HL-60/S4 (cell line): ENCODE results near the gene AUTS2.

Source experiments
- in situ Hi-C: fragments of 300-500 bp; cut with MboI; formaldehyde crosslinking; loops from 2 replicates; pipeline ENCODE4 v1.14.3; 2022; ENCODE audit warnings: low sequenced_read_pairs

AUTS2 gene

GRCh38 chr7:70152313-70152712, 554.0 kb downstream of the AUTS2 start:
- in situ Hi-C loops = no loop called here

GRCh38 chr7:70153933-70154332, 555.7 kb downstream of the AUTS2 start:
- in situ Hi-C loops = no loop called here

GRCh38 chr7:70154521-70155180, 556.4 kb downstream of the AUTS2 start:
- in situ Hi-C loops = no loop called here

- in situ Hi-C loops = no loop called here
Observed at GRCh38 chr7:70156057-70156456, 557.8 kb downstream of the AUTS2 start.

- in situ Hi-C loops = no loop called here
Observed at GRCh38 chr7:70159121-70159520, 560.8 kb downstream of the AUTS2 start.

- in situ Hi-C loops = no loop called here
Observed at GRCh38 chr7:70165477-70166170, 567.3 kb downstream of the AUTS2 start.

GRCh38 chr7:70171369-70171920, 573.2 kb downstream of the AUTS2 start:
- in situ Hi-C loops = no loop called here

GRCh38 chr7:70177166-70177565, 578.9 kb downstream of the AUTS2 start:
- in situ Hi-C loops = no loop called here

- in situ Hi-C loops = no loop called here
Observed at GRCh38 chr7:70178211-70178610, 579.9 kb downstream of the AUTS2 start.

- in situ Hi-C loops = no loop called here
Observed at GRCh38 chr7:70178787-70179186, 580.5 kb downstream of the AUTS2 start.

- in situ Hi-C loops = no loop called here
Observed at GRCh38 chr7:70182521-70182920, 584.2 kb downstream of the AUTS2 start.

GRCh38 chr7:70183278-70183677, 585.0 kb downstream of the AUTS2 start:
- in situ Hi-C loops = no loop called here

- in situ Hi-C loops = no loop called here
Observed at GRCh38 chr7:70188901-70189650, 590.8 kb downstream of the AUTS2 start.

- in situ Hi-C loops = no loop called here
Observed at GRCh38 chr7:70189776-70190175, 591.5 kb downstream of the AUTS2 start.

GRCh38 chr7:70190281-70190680, 592.0 kb downstream of the AUTS2 start:
- in situ Hi-C loops = no loop called here

- in situ Hi-C loops = no loop called here
Observed at GRCh38 chr7:70193514-70193913, 595.2 kb downstream of the AUTS2 start.

- in situ Hi-C loops = no loop called here
Observed at GRCh38 chr7:70208236-70209063, 610.2 kb downstream of the AUTS2 start.

GRCh38 chr7:70210200-70210935, 612.1 kb downstream of the AUTS2 start:
- in situ Hi-C loops = no loop called here

GRCh38 chr7:70210936-70211310, 612.6 kb downstream of the AUTS2 start:
- in situ Hi-C loops = no loop called here

- in situ Hi-C loops = no loop called here
Observed at GRCh38 chr7:70212281-70212680, 614.0 kb downstream of the AUTS2 start.
